ENCODE measurements around the gene CDKAL1. TPM values are rescaled to one million over a fixed set of nuclear protein-coding genes. Genes with fewer than 3 reads are reported as not detected.

The CDKAL1 gene
- total RNA-seq, 4 donors from 2014 or later: 10.3 to 11.2 (median 10.5) TPM

- no peak overlapping the region for H3K4me3 ChIP-seq
- H3K9me3 ChIP-seq: no peaks in the 10 kb centered on the region
- no peak overlapping the region for H3K27ac ChIP-seq (replicated peaks in 1 of 4)
- WGBS: 97% methylated on average over 3 of the region's 3 CpGs
- intact Hi-C loops (cut with DNase I): no loop called here
- H3K4me1 ChIP-seq: peaks cover 0 to 5% (median 0%) of the 10 kb centered on the region in 4 donors
- DNase-seq (ENCODE audit: extremely low spot score): no peak
- no peaks in the 10 kb centered on the region for H3K36me3 ChIP-seq
- H3K27me3 ChIP-seq: no peaks in the 10 kb centered on the region
- TF ChIP-seq EP300 (IDR thresholded peaks at IDR 0.05) (no peak), CTCF (IDR thresholded peaks at IDR 0.05) (no peak), POLR2A (IDR thresholded peaks at IDR 0.05; ENCODE audit: low read depth) (no peak), POLR2AphosphoS5 (IDR thresholded peaks at IDR 0.05) (no peak)
Measured at GRCh38 chr6:21116736-21117135, 582.5 kb downstream of the CDKAL1 start.

GRCh38 chr6:21118216-21118780, 584.0 kb downstream of the CDKAL1 start:
- Histone ChIP-seq H3K4me3 (no peak overlapping the region), H3K9me3 (no peaks in the 10 kb centered on the region), H3K27me3 (no peaks in the 10 kb centered on the region), H3K4me1 (peaks cover 0 to 5% (median 0%) of the 10 kb centered on the region in 4 donors), H3K36me3 (no peaks in the 10 kb centered on the region), H3K27ac (replicated peaks in 1 of 4) (no peak overlapping the region)
- TF ChIP-seq CTCF (IDR thresholded peaks at IDR 0.05): no peak
- no peak for TF ChIP-seq POLR2AphosphoS5 (IDR thresholded peaks at IDR 0.05)
- no peak for TF ChIP-seq POLR2A (IDR thresholded peaks at IDR 0.05; ENCODE audit: low read depth)
- no peak for TF ChIP-seq EP300 (IDR thresholded peaks at IDR 0.05)
- 91% methylated on average over 5 of the region's 5 CpGs for WGBS
- intact Hi-C loops (cut with DNase I): no loop called here
- no peak for DNase-seq (ENCODE audit: extremely low spot score)

GRCh38 chr6:21121636-21122136, 587.4 kb downstream of the CDKAL1 start:
- TF ChIP-seq POLR2A (IDR thresholded peaks at IDR 0.05; ENCODE audit: low read depth): no peak
- TF ChIP-seq CTCF (IDR thresholded peaks at IDR 0.05): no peak
- TF ChIP-seq EP300 (IDR thresholded peaks at IDR 0.05): no peak
- no peak for TF ChIP-seq POLR2AphosphoS5 (IDR thresholded peaks at IDR 0.05)
- no peak overlapping the region for H3K27ac ChIP-seq (replicated peaks in 1 of 4)
- H3K4me3 ChIP-seq: no peak overlapping the region
- H3K36me3 ChIP-seq: no peaks in the 10 kb centered on the region
- H3K9me3 ChIP-seq: no peaks in the 10 kb centered on the region
- no peaks in the 10 kb centered on the region for H3K4me1 ChIP-seq
- no peak for DNase-seq (ENCODE audit: extremely low spot score)
- no peaks in the 10 kb centered on the region for H3K27me3 ChIP-seq
- WGBS: 91% methylated on average over 3 of the region's 3 CpGs
- intact Hi-C loops (cut with DNase I): no loop called here

GRCh38 chr6:21123507-21124436, 589.5 kb downstream of the CDKAL1 start:
- intact Hi-C loops (cut with DNase I): no loop called here
- Histone ChIP-seq H3K9me3 (no peaks in the 10 kb centered on the region), H3K36me3 (no peaks in the 10 kb centered on the region), H3K27ac (replicated peaks in 1 of 4) (no peak overlapping the region), H3K4me1 (no peaks in the 10 kb centered on the region), H3K4me3 (no peak overlapping the region), H3K27me3 (no peaks in the 10 kb centered on the region)
- DNase-seq (ENCODE audit: extremely low spot score): no peak
- WGBS: 89% methylated on average over 4 of the region's 4 CpGs
- TF ChIP-seq CTCF (IDR thresholded peaks at IDR 0.05) (no peak), POLR2AphosphoS5 (IDR thresholded peaks at IDR 0.05) (no peak), POLR2A (IDR thresholded peaks at IDR 0.05; ENCODE audit: low read depth) (no peak), EP300 (IDR thresholded peaks at IDR 0.05) (no peak)

Measured in esophagus muscularis mucosa (tissue), 4 donors.